ENCODE measurements around the gene CDK14. TPM values are rescaled to one million over a fixed set of nuclear protein-coding genes. Genes with fewer than 3 reads are reported as not detected.

CDK14 gene
- total and polyA plus RNA-seq, 2 donors (not counting 1 experiment from before 2014, with no cell fraction given), result 42.1 to 167 TPM

GRCh38 chr7:90961037-90961725, 365.1 kb downstream of the CDK14 start:
- no CpG with 5 or more reads among the region's 1 CpG for WGBS (ENCODE audit: insufficient coverage)
- Mint-ChIP-seq H3K9me3 (ENCODE audit: insufficient read depth) (no peaks in the 10 kb centered on the region), H3K27ac (no peak overlapping the region), H3K4me3 (no peak overlapping the region), H3K27me3 (no peaks in the 10 kb centered on the region), H3K4me1 (peaks cover 15% of the 10 kb centered on the region)
- intact Hi-C loops (cut with micrococcal nuclease), result no loop called here
- CTCF ChIA-PET, result no interaction called here
- Histone ChIP-seq H3K4me1 (ENCODE audit: control insufficient read depth in 2 of 2, insufficient read depth in 2 of 2, low read length in 2 of 2) (peaks cover 2 to 7% of the 10 kb centered on the region in 2 donors), H4K20me1 (ENCODE audit: control insufficient read depth, insufficient read depth, low read length, poor library complexity, severe bottlenecking) (no peaks in the 10 kb centered on the region), H3K4me3 (ENCODE audit: control extremely low read depth in 1 of 5, extremely low read depth in 1 of 5, insufficient read depth in 1 of 5, low read depth in 2 of 5, low read length in 4 of 5) (no peak overlapping the region), H3K36me3 (replicated peaks in 1 of 2; ENCODE audit: control extremely low read depth in 1 of 2, control insufficient read depth in 1 of 2, extremely low read depth in 1 of 2, insufficient read depth in 2 of 2, low read length in 1 of 2) (peaks cover 5 to 9% of the 10 kb centered on the region in 2 experiments), H3K9me3 (ENCODE audit: control extremely low read depth in 1 of 3, control insufficient read depth in 2 of 3, insufficient read depth in 1 of 3, low read length in 2 of 3) (no peaks in the 10 kb centered on the region), H3K9ac (ENCODE audit: low read length) (no peak overlapping the region), H3K27me3 (replicated peaks in 1 of 4; ENCODE audit: control extremely low read depth in 1 of 4, control insufficient read depth in 3 of 4, insufficient read depth in 4 of 4, low read length in 3 of 4) (no peaks in the 10 kb centered on the region), H3K27ac (ENCODE audit: low read length in 2 of 2) (no peak overlapping the region), H3K4me2 (replicated peaks; ENCODE audit: low read depth, low read length, poor library complexity, severe bottlenecking) (no peak overlapping the region), H2AFZ (ENCODE audit: insufficient read depth, low read depth, low read length, poor library complexity, severe bottlenecking) (no peak overlapping the region), H3K79me2 (ENCODE audit: control insufficient read depth, insufficient read depth, low read length) (no peaks in the 10 kb centered on the region)
- no peak for ATAC-seq (ENCODE audit: low read depth)
- POLR2A ChIA-PET, result no interaction called here
- no peak for TF ChIP-seq CTCF (IDR thresholded peaks at IDR 0.05)
- no peak for TF ChIP-seq EZH2 (IDR thresholded peaks at IDR 0.05; ENCODE audit: borderline replicate concordance, insufficient read depth, low read depth, low read length, poor library complexity, severe bottlenecking)
- no peak for DNase-seq

GRCh38 chr7:90965211-90965610, 369.1 kb downstream of the CDK14 start:
- peaks cover 6 to 13% of the 10 kb centered on the region in 2 donors for H3K4me1 ChIP-seq (ENCODE audit: control insufficient read depth in 2 of 2, insufficient read depth in 2 of 2, low read length in 2 of 2)
- no peaks in the 10 kb centered on the region for H3K79me2 ChIP-seq (ENCODE audit: control insufficient read depth, insufficient read depth, low read length)
- no peaks in the 10 kb centered on the region for H3K9me3 ChIP-seq (ENCODE audit: control extremely low read depth in 1 of 3, control insufficient read depth in 2 of 3, insufficient read depth in 1 of 3, low read length in 2 of 3)
- no peak overlapping the region for H3K4me3 ChIP-seq (ENCODE audit: control extremely low read depth in 1 of 5, extremely low read depth in 1 of 5, insufficient read depth in 1 of 5, low read depth in 2 of 5, low read length in 4 of 5)
- no peak for ATAC-seq (ENCODE audit: low read depth)
- Mint-ChIP-seq H3K4me3 (no peak overlapping the region), H3K27me3 (no peaks in the 10 kb centered on the region), H3K9me3 (ENCODE audit: insufficient read depth) (no peaks in the 10 kb centered on the region), H3K4me1 (peaks cover 25% of the 10 kb centered on the region), H3K27ac (peak overlapping the region; percentile 51)
- no peak overlapping the region for H3K9ac ChIP-seq (ENCODE audit: low read length)
- ChIA-PET POLR2A (no interaction called here), CTCF (interaction anchor here (1.3 kb wide), 1 partner anchor 264 kb away, joined by 3 read pairs; no protein-coding TSS in a partner anchor)
- no peak for DNase-seq
- intact Hi-C loops (cut with micrococcal nuclease), result no loop called here
- H4K20me1 ChIP-seq (ENCODE audit: control insufficient read depth, insufficient read depth, low read length, poor library complexity, severe bottlenecking), result no peaks in the 10 kb centered on the region
- H2AFZ ChIP-seq (ENCODE audit: insufficient read depth, low read depth, low read length, poor library complexity, severe bottlenecking), result no peak overlapping the region
- no peak for TF ChIP-seq CTCF (IDR thresholded peaks at IDR 0.05)
- TF ChIP-seq EZH2 (IDR thresholded peaks at IDR 0.05; ENCODE audit: borderline replicate concordance, insufficient read depth, low read depth, low read length, poor library complexity, severe bottlenecking), result no peak
- H3K36me3 ChIP-seq (replicated peaks in 1 of 2; ENCODE audit: control extremely low read depth in 1 of 2, control insufficient read depth in 1 of 2, extremely low read depth in 1 of 2, insufficient read depth in 2 of 2, low read length in 1 of 2), result no peaks in the 10 kb centered on the region
- H3K4me2 ChIP-seq (replicated peaks; ENCODE audit: low read depth, low read length, poor library complexity, severe bottlenecking), result no peak overlapping the region
- no peak overlapping the region for H3K27ac ChIP-seq (ENCODE audit: low read length in 2 of 2)
- no peaks in the 10 kb centered on the region for H3K27me3 ChIP-seq (replicated peaks in 1 of 4; ENCODE audit: control extremely low read depth in 1 of 4, control insufficient read depth in 3 of 4, insufficient read depth in 4 of 4, low read length in 3 of 4)
- no CpG with 5 or more reads among the region's 2 CpGs for WGBS (ENCODE audit: insufficient coverage)
